ENCODE measurements around the gene EPB41L1. TPM values are rescaled to one million over a fixed set of nuclear protein-coding genes. Genes with fewer than 3 reads are reported as not detected.

The EPB41L1 gene
- total RNA-seq, 1 experiment from 2014 or later, result 42.1 TPM

GRCh38 chr20:36240076-36240475, 85.5 kb downstream of the EPB41L1 start (continued):
- no peak for TF ChIP-seq ZBTB33 (IDR thresholded peaks at IDR 0.05; ENCODE audit: extremely low read depth, insufficient replicate concordance, low read length)
- no peak for TF ChIP-seq FOSL1 (IDR thresholded peaks at IDR 0.05; ENCODE audit: low read depth)

DNA sequence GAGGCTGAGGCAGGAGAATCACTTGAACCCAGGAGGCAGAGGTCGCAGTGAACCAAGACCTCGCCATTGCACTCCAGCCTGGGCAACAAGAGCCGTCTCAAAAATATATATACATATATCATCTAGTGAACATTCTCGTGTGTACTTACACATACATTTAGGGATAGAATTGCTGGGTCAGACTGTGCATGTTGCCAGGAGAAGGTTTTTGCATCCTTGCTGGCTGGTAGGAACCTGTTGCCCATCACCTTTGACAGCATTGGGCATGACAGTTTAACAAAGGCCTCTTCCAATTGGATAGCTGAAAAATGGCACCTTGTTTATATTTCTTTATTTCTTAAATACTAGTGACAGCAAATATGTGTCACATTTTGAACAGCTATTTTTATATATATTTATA, 87.1 kb downstream of the EPB41L1 start:
- H3K9ac ChIP-seq (ENCODE audit: low read length), result no peak overlapping the region
- no TSS peak for BruUV-seq (replicated peaks)
- H3K79me2 ChIP-seq (ENCODE audit: insufficient read depth, low read length), result peaks cover 73% of the 10 kb centered on the region
- peaks cover 4 to 8% of the 10 kb centered on the region in 2 experiments for H3K4me1 ChIP-seq (ENCODE audit: control insufficient read depth in 1 of 2, insufficient read depth in 2 of 2, low read length in 2 of 2)
- POLR2A ChIA-PET, result no interaction called here
- no peak overlapping the region for H3K27ac ChIP-seq (ENCODE audit: low read depth, low read length)
- DNase-seq (ENCODE audit: low read depth, low spot score) (no peak), ATAC-seq (no peak)
- H3K4me2 ChIP-seq (ENCODE audit: low read length), result no peak overlapping the region
- H3K9me2 ChIP-seq (ENCODE audit: insufficient read depth), result no peaks in the 10 kb centered on the region
- no peak overlapping the region for H3K4me3 ChIP-seq (replicated peaks in 1 of 2; ENCODE audit: low read depth in 1 of 2, low read length in 2 of 2)
- H3K27me3 ChIP-seq (ENCODE audit: insufficient read depth, low read length), result no peaks in the 10 kb centered on the region
- intact Hi-C loops (cut with micrococcal nuclease), result no loop called here
- CTCF ChIA-PET, result no interaction called here
- no peaks in the 10 kb centered on the region for H3K9me3 ChIP-seq (ENCODE audit: control insufficient read depth in 1 of 2, insufficient read depth in 1 of 2, low read depth in 1 of 2, low read length in 2 of 2)
- no peak overlapping the region for H2AFZ ChIP-seq (ENCODE audit: low read depth, low read length, poor library complexity, severe bottlenecking)
- peaks cover 40 to 56% of the 10 kb centered on the region in 2 experiments; a peak in 3 of 4 replicates for H3K36me3 ChIP-seq (ENCODE audit: control insufficient read depth in 1 of 2, insufficient read depth in 2 of 2, low read length in 2 of 2)
- 0 out of 2 replicates have a peak, but pooled peaks cover 5% of the 10 kb centered on the region for H4K20me1 ChIP-seq (ENCODE audit: insufficient read depth)
- RAD21 ChIA-PET (ENCODE audit: low non-redundant PET in 1 of 2, low total read pairs in 2 of 2, uncharacterized antibody in 2 of 2, unreplicated experiment in 2 of 2), result no interaction called here
- TF ChIP-seq, protein P1, sequence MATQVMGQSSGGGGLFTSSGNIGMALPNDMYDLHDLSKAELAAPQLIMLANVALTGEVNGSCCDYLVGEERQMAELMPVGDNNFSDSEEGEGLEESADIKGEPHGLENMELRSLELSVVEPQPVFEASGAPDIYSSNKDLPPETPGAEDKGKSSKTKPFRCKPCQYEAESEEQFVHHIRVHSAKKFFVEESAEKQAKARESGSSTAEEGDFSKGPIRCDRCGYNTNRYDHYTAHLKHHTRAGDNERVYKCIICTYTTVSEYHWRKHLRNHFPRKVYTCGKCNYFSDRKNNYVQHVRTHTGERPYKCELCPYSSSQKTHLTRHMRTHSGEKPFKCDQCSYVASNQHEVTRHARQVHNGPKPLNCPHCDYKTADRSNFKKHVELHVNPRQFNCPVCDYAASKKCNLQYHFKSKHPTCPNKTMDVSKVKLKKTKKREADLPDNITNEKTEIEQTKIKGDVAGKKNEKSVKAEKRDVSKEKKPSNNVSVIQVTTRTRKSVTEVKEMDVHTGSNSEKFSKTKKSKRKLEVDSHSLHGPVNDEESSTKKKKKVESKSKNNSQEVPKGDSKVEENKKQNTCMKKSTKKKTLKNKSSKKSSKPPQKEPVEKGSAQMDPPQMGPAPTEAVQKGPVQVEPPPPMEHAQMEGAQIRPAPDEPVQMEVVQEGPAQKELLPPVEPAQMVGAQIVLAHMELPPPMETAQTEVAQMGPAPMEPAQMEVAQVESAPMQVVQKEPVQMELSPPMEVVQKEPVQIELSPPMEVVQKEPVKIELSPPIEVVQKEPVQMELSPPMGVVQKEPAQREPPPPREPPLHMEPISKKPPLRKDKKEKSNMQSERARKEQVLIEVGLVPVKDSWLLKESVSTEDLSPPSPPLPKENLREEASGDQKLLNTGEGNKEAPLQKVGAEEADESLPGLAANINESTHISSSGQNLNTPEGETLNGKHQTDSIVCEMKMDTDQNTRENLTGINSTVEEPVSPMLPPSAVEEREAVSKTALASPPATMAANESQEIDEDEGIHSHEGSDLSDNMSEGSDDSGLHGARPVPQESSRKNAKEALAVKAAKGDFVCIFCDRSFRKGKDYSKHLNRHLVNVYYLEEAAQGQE (IDR thresholded peaks at IDR 0.05; ENCODE audit: low read depth), result no peak
- TF ChIP-seq SP1 (IDR thresholded peaks at IDR 0.05; ENCODE audit: low read depth) (no peak), EZH2 (IDR thresholded peaks at IDR 0.05) (no peak), JUND (IDR thresholded peaks at IDR 0.05) (no peak), POLR2A (IDR thresholded peaks at IDR 0.05; ENCODE audit: borderline replicate concordance, extremely low read depth, insufficient read depth, insufficient read length) (no peak), YY1 (IDR thresholded peaks at IDR 0.05; ENCODE audit: extremely low read depth, insufficient replicate concordance, low read depth, low read length) (no peak), ELF1 (IDR thresholded peaks at IDR 0.05; ENCODE audit: borderline replicate concordance, low read depth) (no peak), RAD21 (IDR thresholded peaks at IDR 0.05; ENCODE audit: low read depth) (no peak), CBX3 (IDR thresholded peaks at IDR 0.05; ENCODE audit: low read depth) (no peak), POLR2AphosphoS5 (IDR thresholded peaks at IDR 0.05; ENCODE audit: low read depth, low read length) (no peak), EGR1 (IDR thresholded peaks at IDR 0.05; ENCODE audit: low read depth) (no peak), ZFX (IDR thresholded peaks at IDR 0.05) (no peak), SIN3A (IDR thresholded peaks at IDR 0.05; ENCODE audit: low read depth) (no peak), FOSL1 (IDR thresholded peaks at IDR 0.05; ENCODE audit: low read depth) (no peak), SRF (IDR thresholded peaks at IDR 0.05; ENCODE audit: low read depth) (no peak), EZH2phosphoT487 (IDR thresholded peaks at IDR 0.05; ENCODE audit: borderline replicate concordance) (no peak), CTCF (IDR thresholded peaks at IDR 0.05 in 2 of 3, conservative IDR thresholded peaks at IDR 0.05 in 1 of 3; ENCODE audit: borderline replicate concordance in 1 of 3, insufficient read depth in 1 of 3, low read depth in 2 of 3, low read length in 2 of 3) (no peak)
- TF ChIP-seq, protein P2, sequence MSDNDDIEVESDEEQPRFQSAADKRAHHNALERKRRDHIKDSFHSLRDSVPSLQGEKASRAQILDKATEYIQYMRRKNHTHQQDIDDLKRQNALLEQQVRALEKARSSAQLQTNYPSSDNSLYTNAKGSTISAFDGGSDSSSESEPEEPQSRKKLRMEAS (IDR thresholded peaks at IDR 0.05), result no peak
- TF ChIP-seq, protein P3, sequence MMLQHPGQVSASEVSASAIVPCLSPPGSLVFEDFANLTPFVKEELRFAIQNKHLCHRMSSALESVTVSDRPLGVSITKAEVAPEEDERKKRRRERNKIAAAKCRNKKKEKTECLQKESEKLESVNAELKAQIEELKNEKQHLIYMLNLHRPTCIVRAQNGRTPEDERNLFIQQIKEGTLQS (IDR thresholded peaks at IDR 0.05), result no peak
